Common myeloid progenitor, CD34-positive (primary cell): ENCODE data around the gene TCEANC. TPM values are rescaled to one million over a fixed set of nuclear protein-coding genes. Genes with fewer than 3 reads are reported as not detected.

Source experiments
- CTCF ChIA-PET: fragments of 350-600 bp; sonication (Branson Sonifier 250); formaldehyde crosslinking; loops from one replicate; lab custom pipeline; 2021; ENCODE audit warnings: antibody characterized with exemption; lab: Charles Lee
- POLR2A ChIA-PET: fragments of 350-600 bp; sonication (Branson Sonifier 250); formaldehyde crosslinking; loops from one replicate; lab custom pipeline; 2021; ENCODE audit warnings: antibody characterized with exemption; lab: Charles Lee
- DNase-seq, 3 donors: peaks; one replicate each; pipeline versions ENCODE4 v3.0.0 to v3.0.0-alpha.2; 2013
- H3K27ac ChIP-seq, 2 experiments: 1 replicate in 1 of 2; 2 replicates in 1 of 2; pipeline ENCODE4 v1.7.0; 2013; ENCODE audit warnings: inconsistent platforms in 2 of 2, low read length in 2 of 2, mild to moderate bottlenecking in 2 of 2, low read depth in 1 of 2, moderate library complexity in 1 of 2; ENCODE audit not compliant: severe bottlenecking in 2 of 2, insufficient read depth in 1 of 2, poor library complexity in 1 of 2
- H3K27me3 ChIP-seq, 5 experiments: replicated peaks in 2 of 5; 1 replicate in 3 of 5; 2 replicates in 2 of 5; pipeline versions ENCODE4 v1.6.1 to v1.7.0; 2013; ENCODE audit warnings: low read length in 4 of 5, mild to moderate bottlenecking in 2 of 5, moderate library complexity in 2 of 5, inconsistent platforms in 1 of 5; ENCODE audit not compliant: insufficient read depth in 5 of 5, control insufficient read depth in 4 of 5
- H3K36me3 ChIP-seq, 4 experiments: 1 replicate in 2 of 4; 2 replicates in 2 of 4; pipeline versions ENCODE4 v1.6.1 to v1.7.0; 2013; ENCODE audit warnings: low read length in 3 of 4, control low read depth in 1 of 4, mild to moderate bottlenecking in 1 of 4; ENCODE audit not compliant: control insufficient read depth in 4 of 4, insufficient read depth in 4 of 4
- H3K4me1 ChIP-seq, 4 experiments: 1 replicate in 3 of 4; 2 replicates in 1 of 4; pipeline versions ENCODE4 v1.6.1 to v1.7.1; 2013; ENCODE audit warnings: low read length in 3 of 4, mild to moderate bottlenecking in 3 of 4, control low read depth in 1 of 4, inconsistent platforms in 1 of 4, moderate library complexity in 1 of 4; ENCODE audit not compliant: control insufficient read depth in 4 of 4, insufficient read depth in 4 of 4; ENCODE audit errors: control extremely low read depth in 1 of 4
- H3K4me3 ChIP-seq, 7 experiments: 1 replicate in 4 of 7; 2 replicates in 3 of 7; pipeline versions ENCODE4 v1.5.1 to v1.7.0; 2013; ENCODE audit warnings: mild to moderate bottlenecking in 7 of 7, low read length in 6 of 7, moderate library complexity in 6 of 7, inconsistent platforms in 2 of 7, low read depth in 2 of 7, control low read depth in 1 of 7; ENCODE audit not compliant: insufficient read depth in 4 of 7, control insufficient read depth in 1 of 7; ENCODE audit errors: extremely low read depth in 1 of 7
- H3K9me3 ChIP-seq, 5 experiments: 1 replicate in 4 of 5; 2 replicates in 1 of 5; pipeline versions ENCODE4 v1.6.1 to v1.7.1; 2013; ENCODE audit warnings: low read length in 4 of 5, mild to moderate bottlenecking in 2 of 5, inconsistent platforms in 1 of 5, low read depth in 1 of 5, moderate library complexity in 1 of 5; ENCODE audit not compliant: control insufficient read depth in 4 of 5, insufficient read depth in 2 of 5; ENCODE audit errors: control extremely low read depth in 1 of 5
- WGBS: methylation state at CpG from one replicate; pipeline ENCODE4 v1.1.5; 2013; ENCODE audit not compliant: insufficient coverage; 5-methylcytosine and 5-hydroxymethylcytosine counted together
- polyA plus RNA-seq: library from polyadenylated mRNA; unstranded; fragments of 120-200 nt; gene quantifications from one replicate; pipeline ENCODE4 v1.2.1, GENCODE V29; 2013

The TCEANC gene
- 2.8 TPM for polyA plus RNA-seq

- Histone ChIP-seq H3K9me3 (no peaks in the 10 kb centered on the region), H3K27ac (peak within 1 kb of the TSS; percentile 69 to 87), H3K4me3 (peak within 1 kb of the TSS; percentile 60 to 88 (median 73)), H3K27me3 (no peaks in the 10 kb centered on the region), H3K36me3 (peaks cover 0 to 5% (median 2%) of the 10 kb centered on the region in 4 experiments), H3K4me1 (peaks cover 6 to 14% (median 12%) of the 10 kb centered on the region in 4 experiments)
- WGBS: 9% methylated on average over 47 of the region's 54 CpGs
- ChIA-PET CTCF (no interaction called here), POLR2A (interaction anchor here (0.8 to 0.9 kb wide), 2 partner anchors 82 to 677 kb away, joined by 3 to 4 read pairs; partner anchors contain the start of genes OFD1 and TRAPPC2)
- peak; percentile 93 to 97 (median 97) for DNase-seq
Measured at GRCh38 chrX:13652850-13653693, at the start of gene TCEANC. TSS of gene TCEANC (plus strand) at chrX:13653141. CDS start at chrX:13662509, 9,368 bp downstream.

GRCh38 chrX:13605611-13606010, 47.3 kb upstream of the TCEANC start:
- DNase-seq: no peak
- ChIA-PET CTCF (no interaction called here), POLR2A (no interaction called here)
- no peaks in the 10 kb centered on the region for H3K9me3 ChIP-seq
- H3K27me3 ChIP-seq: peaks cover 0 to 21% (median 0%) of the 10 kb centered on the region in 5 experiments
- no peak overlapping the region for H3K27ac ChIP-seq
- no peaks in the 10 kb centered on the region for H3K4me1 ChIP-seq
- WGBS: 83% methylated on average over 1 of the region's 1 CpG
- no peak overlapping the region for H3K4me3 ChIP-seq
- no peaks in the 10 kb centered on the region for H3K36me3 ChIP-seq

- Histone ChIP-seq H3K4me1 (no peaks in the 10 kb centered on the region), H3K27ac (no peak overlapping the region), H3K27me3 (peaks cover 0 to 18% (median 0%) of the 10 kb centered on the region in 5 experiments), H3K36me3 (no peaks in the 10 kb centered on the region), H3K4me3 (no peak overlapping the region), H3K9me3 (no peaks in the 10 kb centered on the region)
- WGBS: 78% methylated on average over 3 of the region's 6 CpGs
- POLR2A ChIA-PET: no interaction called here
- no peak for DNase-seq
- CTCF ChIA-PET: no interaction called here
Measured at GRCh38 chrX:13607331-13607995, 45.5 kb upstream of the TCEANC start.

- 88% methylated on average over 2 of the region's 2 CpGs for WGBS
- H3K4me3 ChIP-seq: no peak overlapping the region
- ChIA-PET CTCF (no interaction called here), POLR2A (no interaction called here)
- H3K36me3 ChIP-seq: no peaks in the 10 kb centered on the region
- no peak for DNase-seq
- H3K27ac ChIP-seq: no peak overlapping the region
- no peaks in the 10 kb centered on the region for H3K9me3 ChIP-seq
- H3K27me3 ChIP-seq: peaks cover 0 to 13% (median 0%) of the 10 kb centered on the region in 5 experiments
- H3K4me1 ChIP-seq: no peaks in the 10 kb centered on the region
Measured at GRCh38 chrX:13607996-13608365, 45.0 kb upstream of the TCEANC start.

GRCh38 chrX:13614154-13614553, 38.8 kb upstream of the TCEANC start:
- POLR2A ChIA-PET: no interaction called here
- no peaks in the 10 kb centered on the region for H3K4me1 ChIP-seq
- peaks cover 0 to 2% (median 0%) of the 10 kb centered on the region in 5 experiments for H3K27me3 ChIP-seq
- CTCF ChIA-PET: no interaction called here
- DNase-seq: no peak
- no peak overlapping the region for H3K4me3 ChIP-seq
- H3K36me3 ChIP-seq: no peaks in the 10 kb centered on the region
- no peak overlapping the region for H3K27ac ChIP-seq
- no peaks in the 10 kb centered on the region for H3K9me3 ChIP-seq

- peaks cover 0 to 5% (median 0%) of the 10 kb centered on the region in 5 experiments for H3K9me3 ChIP-seq
- CTCF ChIA-PET: interaction anchor here (1.4 kb wide), 1 partner anchor 26 kb away, joined by 3 read pairs; no protein-coding TSS in a partner anchor
- POLR2A ChIA-PET: no interaction called here
- H3K4me3 ChIP-seq: no peak overlapping the region
- H3K27ac ChIP-seq: no peak overlapping the region
- H3K36me3 ChIP-seq: no peaks in the 10 kb centered on the region
- H3K27me3 ChIP-seq: peaks cover 0 to 12% (median 0%) of the 10 kb centered on the region in 5 experiments
- peak; percentile 40 to 80 (median 61) for DNase-seq
- peaks cover 0 to 5% (median 2%) of the 10 kb centered on the region in 4 experiments for H3K4me1 ChIP-seq
- 0% methylated on average over 1 of the region's 1 CpG for WGBS
Measured at GRCh38 chrX:13620207-13620606, 32.7 kb upstream of the TCEANC start.
